Mesendoderm (in vitro differentiated cells): ENCODE data around the gene HACD4.
"Not testable (repeated sequence)": the region's sequence is repeated elsewhere in the genome, so short reads cannot be mapped to it uniquely, and the experiment has no call there.

Experiments used
- DNase-seq: peaks from one replicate; pipeline ENCODE4 v3.0.0; 2013
- H2AK5ac ChIP-seq: 2 replicates; pipeline ENCODE4 v1.6.1; 2013; ENCODE audit warnings: low read length, inconsistent platforms
- H2BK120ac ChIP-seq: 2 replicates; pipeline ENCODE4 v1.6.1; 2013; ENCODE audit warnings: low read depth, mild to moderate bottlenecking, low read length, moderate library complexity, mixed read lengths
- H2BK15ac ChIP-seq: replicated peaks from 2 replicates; pipeline ENCODE4 v1.6.1; 2013; ENCODE audit warnings: low read depth, mild to moderate bottlenecking, moderate library complexity
- H2BK5ac ChIP-seq: 2 replicates; pipeline ENCODE4 v1.6.1; 2013; ENCODE audit warnings: low read length, inconsistent platforms
- H3K18ac ChIP-seq: 2 replicates; pipeline ENCODE4 v1.6.1; 2013; ENCODE audit warnings: mild to moderate bottlenecking, low read length, mixed read lengths
- H3K23ac ChIP-seq: one replicate; pipeline ENCODE4 v1.6.1; 2013; ENCODE audit warnings: low read length
- H3K27ac ChIP-seq: 2 replicates; pipeline ENCODE4 v1.5.1; 2013; ENCODE audit warnings: low read depth, mild to moderate bottlenecking, inconsistent platforms, low read length, moderate library complexity
- H3K27me3 ChIP-seq: 2 replicates; pipeline ENCODE4 v1.6.1; 2013; ENCODE audit warnings: low read length, control low read depth, mild to moderate bottlenecking, inconsistent platforms; ENCODE audit not compliant: insufficient read depth, poor library complexity
- H3K36me3 ChIP-seq: 2 replicates; pipeline ENCODE4 v1.6.1; 2013; ENCODE audit warnings: low read length, inconsistent platforms; ENCODE audit not compliant: control insufficient read depth, insufficient read depth
- H3K4ac ChIP-seq: one replicate; pipeline ENCODE4 v1.6.1; 2013; ENCODE audit warnings: low read depth, mild to moderate bottlenecking, low read length, moderate library complexity
- H3K4me1 ChIP-seq: 2 replicates; pipeline ENCODE4 v1.6.1; 2013; ENCODE audit warnings: low read depth, low read length, inconsistent platforms; ENCODE audit not compliant: control insufficient read depth
- H3K4me2 ChIP-seq: 2 replicates; pipeline ENCODE4 v1.6.1; 2013; ENCODE audit warnings: low read length
- H3K4me3 ChIP-seq: 2 replicates; pipeline ENCODE4 v1.5.1; 2013; ENCODE audit warnings: mild to moderate bottlenecking, low read length
- H3K56ac ChIP-seq: one replicate; pipeline ENCODE4 v1.6.1; 2013; ENCODE audit warnings: low read length
- H3K79me1 ChIP-seq: 2 replicates; pipeline ENCODE4 v1.6.1; 2013; ENCODE audit warnings: low read length, inconsistent platforms
- H3K79me2 ChIP-seq: 2 replicates; pipeline ENCODE4 v1.6.1; 2013; ENCODE audit warnings: mild to moderate bottlenecking, low read length; ENCODE audit not compliant: control insufficient read depth, insufficient read depth
- H3K9ac ChIP-seq: 2 replicates; pipeline ENCODE4 v1.6.1; 2013; ENCODE audit warnings: low read length, inconsistent platforms
- H4K5ac ChIP-seq: one replicate; pipeline ENCODE4 v1.6.1; 2013; ENCODE audit warnings: low read length
- H4K8ac ChIP-seq: one replicate; pipeline ENCODE4 v1.6.1; 2013; ENCODE audit warnings: low read depth, mild to moderate bottlenecking, control low read depth, low read length, moderate library complexity
- WGBS: extraction: QIAGEN DNeasy Blood & Tissue Kit; methylation state at CpG from one replicate; pipeline ENCODE4 v1.1.7; 2013; ENCODE audit warnings: low lambda C conversion rate, missing lambda C conversion rate; ENCODE audit not compliant: insufficient coverage; ENCODE audit errors: extremely low coverage; 5-methylcytosine and 5-hydroxymethylcytosine counted together

HACD4 gene

GRCh38 chr9:20974191-20974938 lies 57.1 kb downstream of the HACD4 start:
- not testable (repeated sequence) for H3K9ac ChIP-seq, H3K27ac ChIP-seq, H4K8ac ChIP-seq, H2BK120ac ChIP-seq, H3K56ac ChIP-seq, H3K36me3 ChIP-seq, H3K79me2 ChIP-seq, H3K23ac ChIP-seq, H2AK5ac ChIP-seq, H3K27me3 ChIP-seq, H2BK5ac ChIP-seq, H3K4me1 ChIP-seq, H3K18ac ChIP-seq, H4K5ac ChIP-seq, H3K4me2 ChIP-seq, H3K4me3 ChIP-seq, H3K79me1 ChIP-seq, H3K4ac ChIP-seq, H2BK15ac ChIP-seq, DNase-seq
- WGBS = no CpG with 5 or more reads among the region's 2 CpGs

- not testable (repeated sequence) for H3K79me1 ChIP-seq, H3K4ac ChIP-seq, H4K8ac ChIP-seq, H3K18ac ChIP-seq, H3K23ac ChIP-seq, H2BK120ac ChIP-seq, H3K27me3 ChIP-seq, H3K79me2 ChIP-seq, H3K36me3 ChIP-seq, H3K9ac ChIP-seq, H3K4me2 ChIP-seq, DNase-seq, H3K4me3 ChIP-seq, H4K5ac ChIP-seq, H3K56ac ChIP-seq, H3K27ac ChIP-seq, H3K4me1 ChIP-seq, H2BK5ac ChIP-seq, H2AK5ac ChIP-seq, H2BK15ac ChIP-seq
- no CpG with 5 or more reads among the region's 2 CpGs for WGBS
Observed at GRCh38 chr9:20973246-20973947, 58.0 kb downstream of the HACD4 start.

- Histone ChIP-seq H4K8ac (no peak overlapping the region), H2AK5ac (no peak overlapping the region)
- WGBS = no CpG with 5 or more reads among the region's 1 CpG
Observed at GRCh38 chr9:20972684-20973083, 58.8 kb downstream of the HACD4 start.

GRCh38 chr9:20962536-20963225 lies 68.8 kb downstream of the HACD4 start:
- no peak overlapping the region for H3K23ac ChIP-seq
- no CpG with 5 or more reads among the region's 4 CpGs for WGBS
- H3K27ac ChIP-seq = no peak overlapping the region
- H3K79me2 ChIP-seq = no peaks in the 10 kb centered on the region
- H3K27me3 ChIP-seq = no peaks in the 10 kb centered on the region
- H4K5ac ChIP-seq = no peak overlapping the region
- no peak overlapping the region for H3K18ac ChIP-seq
- no peaks in the 10 kb centered on the region for H3K4me1 ChIP-seq
- H3K4me3 ChIP-seq = no peak overlapping the region
- no peak overlapping the region for H3K9ac ChIP-seq
- no peak overlapping the region for H2AK5ac ChIP-seq
- no peak overlapping the region for H3K56ac ChIP-seq
- H2BK5ac ChIP-seq = no peak overlapping the region
- no peak overlapping the region for H2BK15ac ChIP-seq
- H3K36me3 ChIP-seq = no peaks in the 10 kb centered on the region
- no peak overlapping the region for H3K4me2 ChIP-seq
- DNase-seq = no peak
- H3K79me1 ChIP-seq = no peaks in the 10 kb centered on the region
- H4K8ac ChIP-seq = no peak overlapping the region
- H2BK120ac ChIP-seq = no peak overlapping the region
- no peak overlapping the region for H3K4ac ChIP-seq

More at GRCh38 chr9:20972684-20973083, 58.8 kb downstream of the HACD4 start:
- Histone ChIP-seq H3K18ac (no peak overlapping the region), H3K27me3 (no peaks in the 10 kb centered on the region), H3K4me3 (no peak overlapping the region), H2BK120ac (no peak overlapping the region), H4K5ac (no peak overlapping the region), H3K36me3 (no peaks in the 10 kb centered on the region), H3K27ac (no peak overlapping the region), H3K79me2 (no peaks in the 10 kb centered on the region), H3K56ac (no peak overlapping the region), H3K4ac (no peak overlapping the region), H3K9ac (no peak overlapping the region), H3K79me1 (no peaks in the 10 kb centered on the region), H3K23ac (no peak overlapping the region), H2BK5ac (no peak overlapping the region), H3K4me2 (no peak overlapping the region), H2BK15ac (no peak overlapping the region), H3K4me1 (no peaks in the 10 kb centered on the region)
- no peak for DNase-seq

GRCh38 chr9:20950707-20951106 lies 80.7 kb downstream of the HACD4 start:
- H3K4me3 ChIP-seq = no peak overlapping the region
- no peak overlapping the region for H2AK5ac ChIP-seq
- H4K8ac ChIP-seq = no peak overlapping the region
- H2BK15ac ChIP-seq = no peak overlapping the region
- no peak overlapping the region for H3K9ac ChIP-seq
- H3K36me3 ChIP-seq = peaks cover 2% of the 10 kb centered on the region
- no peak overlapping the region for H3K18ac ChIP-seq
- no peak overlapping the region for H2BK120ac ChIP-seq
- H2BK5ac ChIP-seq = no peak overlapping the region
- H3K23ac ChIP-seq = no peak overlapping the region
- WGBS = no CpG with 5 or more reads among the region's 2 CpGs
- H3K4me1 ChIP-seq = no peaks in the 10 kb centered on the region
- no peak overlapping the region for H3K27ac ChIP-seq
- H4K5ac ChIP-seq = no peak overlapping the region
- H3K79me1 ChIP-seq = no peaks in the 10 kb centered on the region
- DNase-seq = no peak
- H3K4me2 ChIP-seq = no peak overlapping the region
- H3K4ac ChIP-seq = no peak overlapping the region
- H3K56ac ChIP-seq = no peak overlapping the region
- H3K27me3 ChIP-seq = no peaks in the 10 kb centered on the region
- H3K79me2 ChIP-seq = no peaks in the 10 kb centered on the region
